SU-DHL-6 (cell line): ENCODE results near the gene CDCA7.

Source experiments
- CTCF ChIP-seq: fragments of 200-600 bp; sonication (generic); IDR thresholded peaks from one replicate; pipeline ENCODE4 v1.5.1; 2017; ENCODE audit warnings: antibody characterized with exemption, mild to moderate bottlenecking, low read length, moderate library complexity; ENCODE audit not compliant: insufficient read depth, poor library complexity, severe bottlenecking
- EZH2phosphoT487 ChIP-seq: fragments of 200-600 bp; sonication (generic), shearing (Covaris generic); conservative IDR thresholded peaks from 2 replicates; pipeline ENCODE4 v1.6.1; 2018; ENCODE audit warnings: mild to moderate bottlenecking, antibody characterized with exemption, low read length, moderate library complexity, mixed read lengths

DNA sequence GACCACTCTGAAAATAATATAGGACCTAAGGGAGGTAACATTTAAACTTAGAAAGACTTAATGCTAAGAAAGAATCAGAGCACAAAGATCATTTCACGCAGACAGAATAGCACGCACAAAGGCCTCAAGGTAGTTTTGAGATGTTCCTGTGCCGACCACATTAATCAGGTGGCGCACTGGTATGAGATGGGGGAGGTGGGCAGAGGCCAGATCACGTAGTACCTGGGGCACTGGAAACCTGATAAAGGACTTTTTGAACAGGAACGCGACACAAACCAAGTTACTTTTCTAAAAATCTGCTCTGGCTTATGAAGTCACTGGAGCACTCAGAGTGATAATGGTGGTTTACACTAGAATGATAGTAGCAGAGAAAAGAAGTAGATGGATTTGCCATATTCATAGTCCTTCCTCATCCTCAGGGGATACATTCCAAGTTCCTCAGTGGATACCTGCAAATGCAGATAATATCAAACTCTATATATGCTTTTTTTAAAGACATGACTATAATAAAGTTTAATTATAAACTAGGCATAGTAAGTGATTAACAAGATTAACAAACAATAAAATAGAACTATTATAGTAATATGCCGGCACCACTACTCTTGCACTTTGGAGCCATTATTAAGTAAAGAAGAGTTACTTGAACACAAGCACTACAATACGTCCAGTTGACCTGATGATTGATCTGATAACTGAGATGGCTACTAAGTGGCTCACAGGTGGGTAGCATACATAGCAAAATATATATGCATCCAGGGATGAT lies 42.6 kb upstream of the CDCA7 start:
- TF ChIP-seq CTCF (no peak), EZH2phosphoT487 (no peak)
